ENCODE data around the gene TMPRSS4. TPM values are rescaled to one million over a fixed set of nuclear protein-coding genes. Genes with fewer than 3 reads are reported as not detected.

The TMPRSS4 gene
- total RNA-seq, 1 donor from 2014 or later: 7.9 TPM

DNA sequence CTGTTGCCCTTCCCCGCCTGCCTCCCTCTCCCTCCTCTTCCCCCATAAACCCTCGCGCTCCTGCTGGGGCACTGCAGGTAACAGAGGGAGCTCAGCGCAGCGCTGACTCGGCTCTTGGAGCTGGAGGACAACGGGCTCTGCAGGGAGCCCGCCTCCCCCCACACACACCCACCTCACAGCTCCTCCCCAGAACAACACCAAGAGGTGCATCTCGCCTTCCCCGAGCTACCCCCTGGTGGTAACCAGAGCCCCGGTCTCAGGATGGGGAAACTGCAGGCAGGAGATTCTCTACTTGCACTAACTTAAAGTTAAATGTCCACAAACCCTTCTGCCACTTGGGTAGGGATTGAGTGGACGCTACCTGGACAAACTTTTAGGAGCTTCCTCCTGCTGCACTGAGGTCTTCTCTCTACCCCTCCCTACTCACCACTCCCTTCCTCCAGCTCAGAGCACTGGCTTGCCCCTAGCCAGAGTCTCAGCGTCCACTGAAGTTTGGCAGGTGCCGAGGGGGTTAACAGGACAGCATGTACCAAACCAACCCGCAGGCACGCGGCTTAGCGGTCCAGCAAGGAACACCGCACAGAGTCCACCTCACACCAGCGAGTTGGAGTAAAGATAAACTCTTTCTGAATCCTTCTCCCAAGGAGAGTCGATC lies 79.8 kb downstream of the TMPRSS4 start:
- DNase-seq (no peak), ATAC-seq (peak in 1 of 2 donors; percentile 9)
- H3K4me1 ChIP-seq: peaks cover 18% of the 10 kb centered on the region
- intact Hi-C loops (cut with DNase I): no loop called here
- H3K27ac ChIP-seq: no peak overlapping the region
- no peaks in the 10 kb centered on the region for H3K9me3 ChIP-seq
- TF ChIP-seq, protein P1, sequence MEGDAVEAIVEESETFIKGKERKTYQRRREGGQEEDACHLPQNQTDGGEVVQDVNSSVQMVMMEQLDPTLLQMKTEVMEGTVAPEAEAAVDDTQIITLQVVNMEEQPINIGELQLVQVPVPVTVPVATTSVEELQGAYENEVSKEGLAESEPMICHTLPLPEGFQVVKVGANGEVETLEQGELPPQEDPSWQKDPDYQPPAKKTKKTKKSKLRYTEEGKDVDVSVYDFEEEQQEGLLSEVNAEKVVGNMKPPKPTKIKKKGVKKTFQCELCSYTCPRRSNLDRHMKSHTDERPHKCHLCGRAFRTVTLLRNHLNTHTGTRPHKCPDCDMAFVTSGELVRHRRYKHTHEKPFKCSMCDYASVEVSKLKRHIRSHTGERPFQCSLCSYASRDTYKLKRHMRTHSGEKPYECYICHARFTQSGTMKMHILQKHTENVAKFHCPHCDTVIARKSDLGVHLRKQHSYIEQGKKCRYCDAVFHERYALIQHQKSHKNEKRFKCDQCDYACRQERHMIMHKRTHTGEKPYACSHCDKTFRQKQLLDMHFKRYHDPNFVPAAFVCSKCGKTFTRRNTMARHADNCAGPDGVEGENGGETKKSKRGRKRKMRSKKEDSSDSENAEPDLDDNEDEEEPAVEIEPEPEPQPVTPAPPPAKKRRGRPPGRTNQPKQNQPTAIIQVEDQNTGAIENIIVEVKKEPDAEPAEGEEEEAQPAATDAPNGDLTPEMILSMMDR (IDR thresholded peaks at IDR 0.05): no peak
- H3K27me3 ChIP-seq (ENCODE audit: low read depth): peaks cover 57% of the 10 kb centered on the region
- no peak overlapping the region for H3K4me3 ChIP-seq
- no peaks in the 10 kb centered on the region for H3K36me3 ChIP-seq

DNA sequence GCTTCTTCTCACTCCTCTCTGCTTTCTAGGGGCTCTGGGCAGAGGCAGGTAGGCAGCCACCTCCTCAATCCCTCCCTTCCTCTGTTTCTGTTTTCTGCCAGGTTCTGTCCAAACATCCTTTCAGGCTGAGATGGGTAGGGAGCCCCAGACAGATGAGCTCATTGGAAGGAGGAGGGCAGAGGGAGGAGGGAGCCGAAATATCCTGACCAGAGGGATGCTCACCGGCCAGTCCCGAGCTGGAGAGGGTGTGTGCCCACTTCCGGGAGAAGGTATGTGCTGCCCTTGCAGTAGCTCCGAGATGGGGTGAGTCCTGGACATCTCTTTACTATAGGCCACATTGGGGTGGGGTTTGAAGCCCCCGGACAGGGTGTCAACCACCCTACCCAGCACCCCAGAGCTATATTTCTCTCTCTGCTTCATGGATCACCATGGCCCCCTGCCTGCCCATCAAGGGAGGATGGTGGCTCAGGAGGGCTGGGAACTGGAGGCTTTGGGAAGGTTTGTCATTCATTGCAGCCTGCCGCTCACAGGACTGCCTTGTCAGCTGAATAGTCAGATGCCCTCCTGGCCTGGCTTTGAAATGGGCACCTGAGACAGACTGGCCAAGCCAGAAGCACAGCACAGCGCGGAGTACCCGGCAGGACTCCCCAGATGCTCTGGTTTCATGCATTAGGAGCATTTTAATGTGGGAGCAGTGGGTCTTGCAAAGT lies 80.5 kb downstream of the TMPRSS4 start:
- ATAC-seq (no peak), DNase-seq (no peak)
- Histone ChIP-seq H3K36me3 (no peaks in the 10 kb centered on the region), H3K27me3 (ENCODE audit: low read depth) (peaks cover 50% of the 10 kb centered on the region), H3K4me3 (no peak overlapping the region), H3K27ac (no peak overlapping the region), H3K4me1 (peaks cover 11% of the 10 kb centered on the region), H3K9me3 (no peaks in the 10 kb centered on the region)
- TF ChIP-seq, protein P1 (IDR thresholded peaks at IDR 0.05): no peak
- intact Hi-C loops (cut with DNase I): no loop called here

DNA sequence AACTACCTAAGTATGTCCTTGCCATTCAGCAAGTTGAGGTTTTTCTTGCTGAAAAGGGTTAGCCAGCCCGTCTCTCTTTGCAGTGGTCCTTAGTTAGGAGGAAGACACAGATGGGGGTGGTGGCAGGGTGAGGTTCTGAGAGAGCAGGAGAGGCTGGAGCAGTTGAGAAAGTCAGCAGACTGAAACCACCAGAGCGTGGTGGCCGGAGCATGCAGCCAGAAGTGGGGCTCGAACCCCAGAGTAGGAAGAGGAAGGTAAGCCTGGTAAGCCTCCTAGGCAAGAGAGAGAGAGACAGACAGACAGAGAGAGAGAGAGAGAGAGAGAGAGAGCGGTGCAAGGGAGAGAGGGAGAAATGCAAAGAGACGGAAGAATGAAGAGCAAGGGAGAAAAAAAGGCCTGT lies 84.9 kb downstream of the TMPRSS4 start:
- intact Hi-C loops (cut with DNase I): no loop called here
- H3K27ac ChIP-seq: no peak overlapping the region
- no peak overlapping the region for H3K4me3 ChIP-seq
- TF ChIP-seq, protein P1 (IDR thresholded peaks at IDR 0.05): no peak
- no peak for DNase-seq
- H3K9me3 ChIP-seq: no peaks in the 10 kb centered on the region
- no peaks in the 10 kb centered on the region for H3K36me3 ChIP-seq
- no peaks in the 10 kb centered on the region for H3K4me1 ChIP-seq
- H3K27me3 ChIP-seq (ENCODE audit: low read depth): peaks cover 8% of the 10 kb centered on the region
- ATAC-seq: no peak

DNA sequence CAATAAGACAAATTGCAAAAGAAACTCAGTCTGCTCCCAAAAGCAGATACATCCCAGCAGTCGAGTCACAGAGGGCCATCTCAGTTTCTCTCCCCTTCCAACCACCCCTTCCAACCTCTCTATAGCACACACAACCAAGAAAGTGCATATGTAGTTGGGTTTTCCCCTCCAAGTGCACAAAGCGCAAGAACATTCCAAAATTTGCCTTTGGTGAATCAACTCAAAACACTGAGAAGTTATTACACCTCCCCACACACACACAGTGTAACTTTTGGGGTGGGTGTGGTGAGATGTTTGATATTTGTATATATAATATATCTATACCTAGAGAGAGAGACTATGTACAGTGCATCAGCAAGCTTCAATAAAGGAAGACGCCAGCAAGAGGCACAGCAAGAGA lies 86.0 kb downstream of the TMPRSS4 start:
- no peak for DNase-seq
- TF ChIP-seq, protein P1 (IDR thresholded peaks at IDR 0.05): no peak
- Histone ChIP-seq H3K4me1 (no peaks in the 10 kb centered on the region), H3K27ac (no peak overlapping the region), H3K4me3 (no peak overlapping the region), H3K27me3 (ENCODE audit: low read depth) (no peaks in the 10 kb centered on the region), H3K9me3 (no peaks in the 10 kb centered on the region), H3K36me3 (no peaks in the 10 kb centered on the region)
- ATAC-seq: no peak
- intact Hi-C loops (cut with DNase I): no loop called here

DNA sequence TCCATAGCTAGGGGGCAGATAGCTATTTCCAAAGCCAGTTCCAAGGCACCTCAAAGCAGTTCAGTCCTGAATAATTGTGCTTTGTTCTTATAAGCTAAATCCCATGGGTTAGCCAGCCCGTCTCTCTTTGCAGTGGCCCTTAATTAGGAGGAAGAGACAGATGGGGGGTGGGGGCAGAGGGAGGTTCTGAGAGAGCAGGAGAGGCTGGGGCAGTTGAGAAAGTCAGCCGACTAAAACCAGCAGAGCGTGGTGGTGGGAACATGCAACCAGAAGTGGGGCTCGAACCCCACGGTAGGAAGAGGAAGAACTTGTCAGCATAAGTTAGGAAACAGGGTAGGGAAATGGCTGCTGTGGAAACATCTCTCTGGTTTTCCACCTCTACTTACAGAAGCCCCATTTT lies 86.6 kb downstream of the TMPRSS4 start:
- intact Hi-C loops (cut with DNase I): no loop called here

More for the DNA sequence above, 86.6 kb downstream of the TMPRSS4 start:
- TF ChIP-seq, protein P1 (IDR thresholded peaks at IDR 0.05): no peak
- ATAC-seq (no peak), DNase-seq (no peak)
- Histone ChIP-seq H3K4me3 (no peak overlapping the region), H3K36me3 (no peaks in the 10 kb centered on the region), H3K27ac (no peak overlapping the region), H3K4me1 (no peaks in the 10 kb centered on the region), H3K9me3 (no peaks in the 10 kb centered on the region), H3K27me3 (ENCODE audit: low read depth) (no peaks in the 10 kb centered on the region)
